B cell (primary cell): ENCODE data around the gene ATP1A4. TPM values are rescaled to one million over a fixed set of nuclear protein-coding genes. Genes with fewer than 3 reads are reported as not detected.

Experiments used
- ATAC-seq: fragments of 200-7000 bp; cut with Tn5 transposase; one replicate; pipeline ENCODE4 v1.10.0; 2021; ENCODE audit warnings: low read depth, mild to moderate bottlenecking, moderate number of reproducible peaks, moderate library complexity
- CTCF ChIA-PET: fragments of 350-600 bp; sonication (Branson Sonifier 250); formaldehyde crosslinking; loops from one replicate; lab custom pipeline; 2021; ENCODE audit warnings: antibody characterized with exemption, inconsistent platforms; lab: Charles Lee
- POLR2A ChIA-PET: fragments of 350-600 bp; sonication (Branson Sonifier 250); formaldehyde crosslinking; loops from one replicate; lab custom pipeline; 2021; ENCODE audit warnings: antibody characterized with exemption; lab: Charles Lee
- DNase-seq: peaks from one replicate; pipeline ENCODE4 v3.0.0; 2013
- H2AFZ ChIP-seq: 2 replicates; pipeline ENCODE4 v1.6.1; 2012; ENCODE audit warnings: mild to moderate bottlenecking, low read depth, low read length; ENCODE audit not compliant: insufficient read depth, poor library complexity, severe bottlenecking
- H3K27ac ChIP-seq, 2 donors: 1 replicate in 1 of 2; 2 replicates in 1 of 2; pipeline ENCODE4 v1.5.1; 2012 to 2013; ENCODE audit warnings: low read length in 2 of 2, mild to moderate bottlenecking in 2 of 2, moderate library complexity in 1 of 2
- H3K27me3 ChIP-seq, 4 experiments: fragments of 200-600 bp in 1 of 4; sonication (generic) in 1 of 4; replicated peaks in 1 of 4; 1 replicate in 2 of 4; 2 replicates in 2 of 4; pipeline versions ENCODE4 v1.6.1 to v1.7.0; 2013 to 2016; ENCODE audit warnings: low read length in 3 of 4, mild to moderate bottlenecking in 2 of 4, mixed read lengths in 1 of 4, moderate library complexity in 1 of 4; ENCODE audit not compliant: insufficient read depth in 4 of 4, control insufficient read depth in 3 of 4; ENCODE audit errors: control extremely low read depth in 1 of 4
- H3K36me3 ChIP-seq, 2 experiments: replicated peaks in 1 of 2; 1 replicate in 1 of 2; 2 replicates in 1 of 2; pipeline versions ENCODE4 v1.6.1 to v1.7.1; 2013; ENCODE audit warnings: low read length in 1 of 2; ENCODE audit not compliant: insufficient read depth in 2 of 2, control insufficient read depth in 1 of 2; ENCODE audit errors: control extremely low read depth in 1 of 2, extremely low read depth in 1 of 2
- H3K4me1 ChIP-seq, 2 donors: fragments of 200-600 bp in 1 of 2; sonication (generic) in 1 of 2; 1 replicate in 1 of 2; 2 replicates in 1 of 2; pipeline versions ENCODE4 v1.5.1 to v1.6.1; 2013 to 2017; ENCODE audit warnings: low read length in 2 of 2; ENCODE audit not compliant: control insufficient read depth in 2 of 2, insufficient read depth in 2 of 2
- H3K4me2 ChIP-seq: replicated peaks from 2 replicates; pipeline ENCODE3; 2012; ENCODE audit warnings: mild to moderate bottlenecking, low read depth, low read length; ENCODE audit not compliant: poor library complexity, severe bottlenecking
- H3K4me3 ChIP-seq, 5 experiments: fragments of 200-600 bp in 1 of 5; sonication (generic) in 1 of 5; 1 replicate in 3 of 5; 2 replicates in 2 of 5; pipeline versions ENCODE4 v1.5.1 to v1.7.0; 2011 to 2016; ENCODE audit warnings: low read length in 4 of 5, mild to moderate bottlenecking in 4 of 5, low read depth in 2 of 5, control low read depth in 1 of 5, moderate library complexity in 1 of 5; ENCODE audit not compliant: insufficient read depth in 1 of 5; ENCODE audit errors: control extremely low read depth in 1 of 5, extremely low read depth in 1 of 5
- H3K79me2 ChIP-seq: fragments of 200-600 bp; sonication (generic); one replicate; pipeline ENCODE4 v1.6.0; 2016; ENCODE audit warnings: low read length; ENCODE audit not compliant: control insufficient read depth, insufficient read depth
- H3K9ac ChIP-seq: fragments of 200-600 bp; sonication (generic); 2 replicates; pipeline ENCODE4 v1.6.1; 2017; ENCODE audit warnings: mild to moderate bottlenecking, low read length, moderate library complexity
- H3K9me3 ChIP-seq, 3 donors: one replicate each; pipeline versions ENCODE4 v1.6.1 to v1.7.1; 2013; ENCODE audit warnings: low read length in 2 of 3; ENCODE audit not compliant: control insufficient read depth in 2 of 3, insufficient read depth in 1 of 3; ENCODE audit errors: control extremely low read depth in 1 of 3
- H4K20me1 ChIP-seq: 2 replicates; pipeline ENCODE4 v1.6.0; 2012; ENCODE audit warnings: mild to moderate bottlenecking, low read length; ENCODE audit not compliant: insufficient read depth, control insufficient read depth, poor library complexity, severe bottlenecking
- H3K27ac Mint-ChIP-seq: one replicate; pipeline ENCODE4 v1.8.0; 2021; ENCODE audit warnings: mixed read lengths
- H3K27me3 Mint-ChIP-seq: one replicate; pipeline ENCODE4 v1.8.0; 2021; ENCODE audit warnings: mixed read lengths
- H3K4me1 Mint-ChIP-seq: one replicate; pipeline ENCODE4 v1.8.0; 2021; ENCODE audit warnings: mixed read lengths
- H3K4me3 Mint-ChIP-seq: one replicate; pipeline ENCODE4 v1.8.0; 2021; ENCODE audit warnings: mixed read lengths
- H3K9me3 Mint-ChIP-seq: one replicate; pipeline ENCODE4 v1.8.0; 2022; ENCODE audit warnings: mixed read lengths; ENCODE audit not compliant: insufficient read depth
- EZH2 ChIP-seq: IDR thresholded peaks from 2 replicates; pipeline ENCODE4 v1.6.1; 2012; ENCODE audit warnings: borderline replicate concordance, low read depth, mild to moderate bottlenecking, moderate library complexity, low read length; ENCODE audit not compliant: insufficient read depth, poor library complexity, severe bottlenecking
- WGBS: methylation state at CpG from one replicate; pipeline ENCODE4 v1.1.5; 2013; ENCODE audit warnings: missing lambda C conversion rate; ENCODE audit not compliant: insufficient coverage; 5-methylcytosine and 5-hydroxymethylcytosine counted together
- intact Hi-C: fragments of 100-400 bp; cut with micrococcal nuclease; formaldehyde crosslinking; loops from one replicate; pipeline ENCODE4 v1.10.0; 2022
- polyA plus RNA-seq: library from polyadenylated mRNA; depleted of rRNA; stranded (reverse); fragments of >200 nt; gene quantifications from 2 replicates; pipeline ENCODE4 v1.2.3, GENCODE V29; 2012
- total RNA-seq, 2 donors: library from RNA; stranded (reverse); fragments of 120-200 nt in 1 of 2; gene quantifications; 1 replicate in 1 of 2; 2 replicates in 1 of 2; pipeline versions ENCODE4 v1.2.3 to v1.2.4, GENCODE V29; 2013 to 2022
- TF ChIP-seq, protein P1 (sequence below): fragments of 200-600 bp; IDR thresholded peaks from one replicate; pipeline ENCODE4 v1.8.0; 2022; ENCODE audit warnings: antibody characterized with exemption, mild to moderate bottlenecking

Gene ATP1A4
- total and polyA plus RNA-seq, 2 donors (not counting 1 experiment from before 2014, with no cell fraction given) = 0.12 TPM; not detected in 1

DNA sequence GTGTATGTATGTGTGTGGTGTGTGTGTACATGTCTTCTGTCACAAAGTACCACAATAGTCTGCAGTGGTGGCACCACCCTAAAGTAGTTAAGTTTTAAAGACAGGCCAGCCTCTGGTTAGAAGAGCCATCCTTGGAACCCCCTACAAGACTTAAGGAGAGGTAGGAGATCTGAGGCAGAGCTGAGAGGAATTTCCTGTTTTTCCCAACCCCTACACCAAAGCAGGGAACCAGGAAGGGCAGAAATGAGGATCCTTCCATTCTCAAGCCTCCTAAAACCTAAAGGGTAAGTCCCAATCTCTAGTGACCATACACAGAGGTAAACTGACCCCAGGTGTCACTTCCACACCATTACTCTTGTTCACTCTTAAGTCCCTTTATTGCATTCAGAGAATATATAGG is 64.9 kb downstream of the ATP1A4 start:
- H3K4me1 Mint-ChIP-seq = no peaks in the 10 kb centered on the region
- no peaks in the 10 kb centered on the region for H3K9me3 Mint-ChIP-seq
- no peak overlapping the region for H2AFZ ChIP-seq
- no peaks in the 10 kb centered on the region for H3K27me3 ChIP-seq
- TF ChIP-seq EZH2 = no peak
- TF ChIP-seq, protein P1, sequence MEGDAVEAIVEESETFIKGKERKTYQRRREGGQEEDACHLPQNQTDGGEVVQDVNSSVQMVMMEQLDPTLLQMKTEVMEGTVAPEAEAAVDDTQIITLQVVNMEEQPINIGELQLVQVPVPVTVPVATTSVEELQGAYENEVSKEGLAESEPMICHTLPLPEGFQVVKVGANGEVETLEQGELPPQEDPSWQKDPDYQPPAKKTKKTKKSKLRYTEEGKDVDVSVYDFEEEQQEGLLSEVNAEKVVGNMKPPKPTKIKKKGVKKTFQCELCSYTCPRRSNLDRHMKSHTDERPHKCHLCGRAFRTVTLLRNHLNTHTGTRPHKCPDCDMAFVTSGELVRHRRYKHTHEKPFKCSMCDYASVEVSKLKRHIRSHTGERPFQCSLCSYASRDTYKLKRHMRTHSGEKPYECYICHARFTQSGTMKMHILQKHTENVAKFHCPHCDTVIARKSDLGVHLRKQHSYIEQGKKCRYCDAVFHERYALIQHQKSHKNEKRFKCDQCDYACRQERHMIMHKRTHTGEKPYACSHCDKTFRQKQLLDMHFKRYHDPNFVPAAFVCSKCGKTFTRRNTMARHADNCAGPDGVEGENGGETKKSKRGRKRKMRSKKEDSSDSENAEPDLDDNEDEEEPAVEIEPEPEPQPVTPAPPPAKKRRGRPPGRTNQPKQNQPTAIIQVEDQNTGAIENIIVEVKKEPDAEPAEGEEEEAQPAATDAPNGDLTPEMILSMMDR = no peak
- ChIA-PET CTCF (interaction anchor here (0.8 to 1.3 kb wide), 4 partner anchors 13 to 36 kb away, joined by 3 to 4 read pairs (median 3); partner anchors contain the start of gene CASQ1), POLR2A (interaction anchor here (0.9 kb wide), 1 partner anchor 12 kb away, joined by 5 read pairs; the partner anchor contains the start of gene PEA15)
- no peaks in the 10 kb centered on the region for H3K9me3 ChIP-seq
- no peak overlapping the region for H3K4me3 Mint-ChIP-seq
- H3K4me1 ChIP-seq = no peaks in the 10 kb centered on the region
- ATAC-seq (no peak), DNase-seq (no peak)
- peaks cover 32 to 95% of the 10 kb centered on the region in 2 experiments for H3K36me3 ChIP-seq
- intact Hi-C loops = no loop called here
- H3K27me3 Mint-ChIP-seq = no peaks in the 10 kb centered on the region
- H3K27ac Mint-ChIP-seq = no peak overlapping the region
- H3K79me2 ChIP-seq = no peaks in the 10 kb centered on the region
- H3K4me2 ChIP-seq = no peak overlapping the region
- no peaks in the 10 kb centered on the region for H4K20me1 ChIP-seq
- peak overlapping the region in 1 of 2 donors; percentile 16 for H3K27ac ChIP-seq
- no peak overlapping the region for H3K4me3 ChIP-seq
- H3K9ac ChIP-seq = no peak overlapping the region

DNA sequence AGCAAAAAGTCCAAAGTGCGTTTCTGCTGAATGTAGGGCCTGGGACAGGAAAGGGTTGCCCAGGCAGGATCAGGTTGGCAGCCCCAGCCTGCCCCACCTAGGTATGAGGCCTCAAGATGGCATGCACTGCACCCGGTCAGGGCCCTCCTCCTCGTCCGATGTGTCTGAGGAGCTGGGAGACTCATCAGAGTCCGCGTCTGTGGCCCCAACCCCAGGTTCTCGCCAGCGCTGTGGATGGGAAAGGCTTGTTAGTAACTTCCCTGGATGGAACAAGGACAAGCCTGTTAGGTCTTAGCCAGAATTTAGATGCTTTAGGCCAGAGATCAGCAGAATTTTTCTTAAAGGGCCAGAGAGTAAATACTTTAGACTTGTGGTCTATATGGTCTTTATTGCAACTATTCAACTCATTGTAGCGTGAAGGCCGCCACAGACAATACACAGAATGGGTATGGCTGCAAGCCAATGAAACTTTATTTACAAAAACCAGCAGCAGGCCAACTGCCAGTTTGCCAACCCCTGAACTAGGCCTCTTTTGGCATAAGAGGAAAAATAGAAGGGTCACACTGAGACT is 66.2 kb downstream of the ATP1A4 start:
- H3K9ac ChIP-seq = no peak overlapping the region
- ATAC-seq (no peak), DNase-seq (no peak)
- peaks cover 33 to 96% of the 10 kb centered on the region in 2 experiments for H3K36me3 ChIP-seq
- no peak overlapping the region for H3K27ac ChIP-seq
- POLR2A ChIA-PET = no interaction called here
- H3K9me3 ChIP-seq = no peaks in the 10 kb centered on the region
- H2AFZ ChIP-seq = no peak overlapping the region
- Mint-ChIP-seq H3K27me3 (no peaks in the 10 kb centered on the region), H3K4me3 (no peak overlapping the region), H3K27ac (peak overlapping the region; percentile 22), H3K4me1 (no peaks in the 10 kb centered on the region), H3K9me3 (no peaks in the 10 kb centered on the region)
- intact Hi-C loops = no loop called here
- CTCF ChIA-PET = interaction anchor here (0.7 to 5.9 kb wide), 5 partner anchors 13 to 34 kb away, joined by 4 to 103 read pairs (median 29); partner anchors contain the start of gene PEA15
- H3K79me2 ChIP-seq = no peaks in the 10 kb centered on the region
- H3K4me3 ChIP-seq = no peak overlapping the region
- H3K4me1 ChIP-seq = no peaks in the 10 kb centered on the region
- 96% methylated on average over 8 of the region's 10 CpGs for WGBS
- no peak for TF ChIP-seq EZH2
- TF ChIP-seq, protein P1 = no peak
- H3K27me3 ChIP-seq = no peaks in the 10 kb centered on the region
- H3K4me2 ChIP-seq = no peak overlapping the region
- H4K20me1 ChIP-seq = no peaks in the 10 kb centered on the region
